HG03175 (cell line): Measurements from ENCODE around the gene PCCA.

Source experiments
- ATAC-seq: cut with Tn5 transposase; IDR thresholded peaks from one replicate; pipeline ENCODE4 v1.9.1; 2021; ENCODE audit warnings: mild to moderate bottlenecking, moderate library complexity; ENCODE audit not compliant: unreplicated experiment

PCCA gene

GRCh38 chr13:100458673-100459072 is 369.8 kb downstream of the PCCA start:
- ATAC-seq = no peak

- ATAC-seq = no peak
These were observed 370.9 kb downstream of the PCCA start for GRCh38 chr13:100459747-100460146.

- no peak for ATAC-seq
These were observed 371.4 kb downstream of the PCCA start for GRCh38 chr13:100460266-100460665.

- ATAC-seq = no peak
These were observed 371.9 kb downstream of the PCCA start for GRCh38 chr13:100460791-100461190.

GRCh38 chr13:100461309-100462030 is 372.6 kb downstream of the PCCA start:
- ATAC-seq = no peak

GRCh38 chr13:100464006-100464405 is 375.1 kb downstream of the PCCA start:
- ATAC-seq = no peak

- no peak for ATAC-seq
These were observed 376.7 kb downstream of the PCCA start for GRCh38 chr13:100465558-100465957.

GRCh38 chr13:100470866-100471505 is 382.1 kb downstream of the PCCA start:
- ATAC-seq = no peak

GRCh38 chr13:100473087-100473486 is 384.2 kb downstream of the PCCA start:
- ATAC-seq = no peak

- ATAC-seq = no peak
These were observed 384.7 kb downstream of the PCCA start for GRCh38 chr13:100473501-100474044.

- ATAC-seq = no peak
These were observed 388.1 kb downstream of the PCCA start for GRCh38 chr13:100476963-100477362.

- no peak for ATAC-seq
These were observed 389.4 kb downstream of the PCCA start for GRCh38 chr13:100478107-100478809.

GRCh38 chr13:100480676-100481075 is 391.8 kb downstream of the PCCA start:
- no peak for ATAC-seq

- no peak for ATAC-seq
These were observed 394.2 kb downstream of the PCCA start for GRCh38 chr13:100483139-100483538.

GRCh38 chr13:100483841-100484381 is 395.0 kb downstream of the PCCA start:
- no peak for ATAC-seq

- no peak for ATAC-seq
These were observed 395.8 kb downstream of the PCCA start for GRCh38 chr13:100484702-100485101.

- no peak for ATAC-seq
These were observed 396.4 kb downstream of the PCCA start for GRCh38 chr13:100485265-100485664.

GRCh38 chr13:100490692-100491091 is 401.8 kb downstream of the PCCA start:
- no peak for ATAC-seq

- no peak for ATAC-seq
These were observed 402.4 kb downstream of the PCCA start for GRCh38 chr13:100491164-100491842.

- no peak for ATAC-seq
These were observed 404.5 kb downstream of the PCCA start for GRCh38 chr13:100493418-100493817.

GRCh38 chr13:100495455-100495854 is 406.6 kb downstream of the PCCA start:
- no peak for ATAC-seq
